CD4-positive, alpha-beta T cell treated with Interleukin-2 at 100 ng/mL for 4 hours (primary cell): ENCODE results near the gene TRAF5.
A peak's percentile ranks its signal among the peaks of the same experiment; 100 is the strongest.
"Not testable (repeated sequence)": the region's sequence is repeated elsewhere in the genome, so short reads cannot be mapped to it uniquely, and the experiment has no call there.

Experiments
- DNase-seq: peaks from one replicate; pipeline ENCODE4 v3.0.0-alpha.2; 2020; ENCODE audit warnings: low spot score

Gene TRAF5, protein sequence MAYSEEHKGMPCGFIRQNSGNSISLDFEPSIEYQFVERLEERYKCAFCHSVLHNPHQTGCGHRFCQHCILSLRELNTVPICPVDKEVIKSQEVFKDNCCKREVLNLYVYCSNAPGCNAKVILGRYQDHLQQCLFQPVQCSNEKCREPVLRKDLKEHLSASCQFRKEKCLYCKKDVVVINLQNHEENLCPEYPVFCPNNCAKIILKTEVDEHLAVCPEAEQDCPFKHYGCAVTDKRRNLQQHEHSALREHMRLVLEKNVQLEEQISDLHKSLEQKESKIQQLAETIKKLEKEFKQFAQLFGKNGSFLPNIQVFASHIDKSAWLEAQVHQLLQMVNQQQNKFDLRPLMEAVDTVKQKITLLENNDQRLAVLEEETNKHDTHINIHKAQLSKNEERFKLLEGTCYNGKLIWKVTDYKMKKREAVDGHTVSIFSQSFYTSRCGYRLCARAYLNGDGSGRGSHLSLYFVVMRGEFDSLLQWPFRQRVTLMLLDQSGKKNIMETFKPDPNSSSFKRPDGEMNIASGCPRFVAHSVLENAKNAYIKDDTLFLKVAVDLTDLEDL

DNA sequence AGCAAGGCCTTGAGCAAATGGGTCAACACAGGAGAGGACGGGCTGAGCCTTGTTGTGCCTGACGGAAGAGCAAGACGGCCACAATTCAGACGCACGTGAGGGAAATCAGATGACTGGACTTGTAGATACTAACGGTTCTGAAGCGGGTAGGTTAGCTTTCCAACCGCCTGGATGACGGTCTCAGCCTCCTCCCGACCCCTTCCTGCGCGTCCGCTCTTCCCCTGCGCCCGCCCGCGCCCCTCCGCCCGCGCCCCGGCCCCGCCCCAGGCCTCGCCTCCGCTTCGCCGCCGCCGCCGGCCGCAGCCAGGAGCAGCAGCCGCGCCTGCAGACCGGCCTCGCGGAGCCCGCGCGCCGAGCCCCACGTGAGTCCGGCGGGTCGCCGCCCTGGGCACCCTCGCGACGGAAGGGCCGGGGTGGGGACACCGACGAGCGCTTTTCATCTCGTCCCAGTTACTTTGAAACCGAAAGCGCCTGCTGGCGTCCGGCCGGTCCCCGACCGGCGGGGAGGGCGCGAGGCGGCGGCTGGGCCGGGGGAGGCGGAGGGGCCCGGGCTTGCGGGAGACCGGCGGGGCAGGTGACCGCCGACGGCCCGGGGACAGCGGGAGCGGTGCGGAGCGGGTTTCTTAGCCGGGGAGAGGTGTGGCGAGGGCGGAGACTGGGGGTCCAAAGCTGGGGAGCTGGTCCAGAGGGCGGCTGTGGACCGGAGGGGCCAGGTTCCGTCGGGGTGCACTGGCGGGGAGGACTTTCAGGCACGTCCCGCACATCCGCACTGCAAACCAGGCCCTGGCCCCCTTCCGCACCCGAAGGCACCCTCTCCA lies at the start of gene TRAF5:
TRAF5 (plus strand) TSS at position 306 of the 818 bp plus-strand sequence. CDS start 26,407 bp downstream, outside the sequence.
- peak; percentile 35 for DNase-seq

DNA sequence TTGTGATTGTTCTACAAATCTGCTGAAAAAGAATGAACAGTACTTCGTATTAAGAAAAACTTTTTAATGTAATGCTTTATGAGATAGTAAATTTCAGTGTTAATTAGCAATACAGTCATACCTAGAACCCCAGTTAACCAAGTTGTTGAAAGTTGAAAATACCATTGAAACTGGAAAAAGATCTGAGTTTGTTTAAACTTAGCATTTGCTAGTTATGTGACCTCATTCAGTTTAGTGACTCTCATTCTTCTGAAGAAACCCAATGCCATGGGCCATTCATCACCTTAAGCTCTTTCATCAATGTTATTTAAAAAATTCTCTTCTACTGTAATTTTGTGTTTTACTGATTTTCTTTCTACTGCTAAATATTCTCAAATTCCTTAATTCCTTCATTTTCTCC lies 47.3 kb upstream of the TRAF5 start:
- DNase-seq: no peak

- DNase-seq: no peak
These were observed 45.7 kb upstream of the TRAF5 start for GRCh38 chr1:211280910-211281309.

DNA sequence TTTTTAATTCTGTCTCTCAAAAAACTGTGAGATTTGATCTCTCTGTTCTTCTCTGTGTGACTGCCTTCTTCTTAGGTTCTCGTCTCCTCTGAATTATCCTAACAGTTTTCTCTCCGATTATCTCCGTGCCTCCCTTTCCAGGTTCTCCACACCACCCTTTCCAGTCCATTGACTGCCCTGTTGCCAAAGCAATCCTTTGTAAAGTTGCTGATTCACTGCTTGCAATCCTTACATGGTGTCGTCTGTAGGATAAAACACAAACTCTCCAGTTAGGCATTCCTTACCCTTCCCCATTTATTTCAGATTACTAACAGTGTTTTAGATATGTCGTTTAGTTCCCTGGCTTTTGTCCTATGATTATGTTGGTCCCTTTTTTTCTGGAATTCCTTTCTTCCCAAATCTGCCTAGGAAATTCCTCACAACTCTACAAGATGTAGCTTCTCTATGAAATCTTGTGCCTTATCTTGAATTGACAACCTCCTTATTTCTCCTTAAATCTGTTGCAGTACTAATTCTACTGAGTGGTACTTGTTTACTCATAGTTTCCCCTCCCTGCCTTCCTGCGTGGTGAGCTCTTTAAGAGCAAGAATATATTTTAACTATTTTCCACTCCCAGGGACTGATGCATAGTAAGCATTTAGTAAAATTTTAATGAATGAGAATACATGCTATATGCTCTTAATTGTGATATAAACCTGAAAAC lies 45.2 kb upstream of the TRAF5 start:
- no peak for DNase-seq

DNA sequence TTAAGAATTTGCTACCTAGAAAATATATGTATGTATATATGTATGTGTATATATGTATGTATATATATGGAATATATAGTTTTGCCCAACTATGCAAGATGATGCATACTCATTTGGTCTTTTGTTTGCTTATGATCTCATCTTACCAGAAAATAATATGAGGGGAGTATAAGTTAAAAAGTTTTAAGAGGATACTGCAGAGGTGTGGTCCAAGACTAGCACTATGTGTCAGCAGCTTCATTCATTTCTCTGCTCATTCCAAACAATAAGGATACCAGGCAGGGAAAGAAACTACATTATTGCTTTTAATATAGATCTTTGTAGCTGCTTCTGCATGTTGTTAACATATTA lies 44.6 kb upstream of the TRAF5 start:
- no peak for DNase-seq

GRCh38 chr1:211285196-211285595 lies 41.4 kb upstream of the TRAF5 start:
- no peak for DNase-seq

DNA sequence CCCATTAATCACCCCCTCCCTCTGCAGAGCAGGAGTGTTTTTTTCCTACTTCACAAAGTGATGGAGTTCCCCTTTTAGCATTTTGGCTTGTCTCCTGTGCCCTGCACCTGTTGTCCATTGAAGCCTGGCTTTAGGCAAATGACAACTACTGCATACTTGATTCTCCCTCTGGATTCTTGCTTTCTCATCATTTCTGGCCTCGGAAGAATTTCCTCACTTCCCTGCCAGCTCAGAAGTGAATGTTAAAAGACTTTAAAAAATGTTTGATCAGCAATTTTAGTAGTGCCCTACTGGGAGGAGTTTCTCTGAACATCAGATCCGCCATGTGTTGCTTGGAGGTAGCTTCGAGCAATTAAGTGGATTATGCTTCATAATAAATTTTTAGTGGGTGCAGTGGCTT lies 39.4 kb upstream of the TRAF5 start:
- DNase-seq: no peak

GRCh38 chr1:211292411-211292810 lies 34.2 kb upstream of the TRAF5 start:
- DNase-seq: no peak

DNA sequence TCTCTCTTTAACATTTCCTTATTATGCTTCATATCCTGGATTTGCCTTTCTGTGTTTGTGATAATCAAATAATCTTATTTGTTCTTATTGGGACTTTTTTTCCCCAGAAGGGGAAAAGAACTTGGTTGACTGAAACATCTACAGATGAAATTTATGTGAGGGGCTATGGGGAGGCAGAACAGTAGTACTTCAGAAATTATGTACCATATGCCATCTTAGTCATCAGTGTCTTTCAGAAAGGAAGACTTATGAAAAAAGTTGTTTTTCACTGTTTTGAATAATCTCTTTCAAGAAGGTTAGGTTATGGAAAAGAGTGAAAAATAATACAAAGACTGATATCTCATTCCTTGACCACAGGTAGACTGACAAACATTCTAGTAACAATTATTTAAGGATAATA lies 30.2 kb upstream of the TRAF5 start:
- DNase-seq: no peak

- no peak for DNase-seq
These were observed 21.6 kb upstream of the TRAF5 start for GRCh38 chr1:211305044-211305443.

GRCh38 chr1:211309617-211310016 lies 17.0 kb upstream of the TRAF5 start:
- no peak for DNase-seq

DNA sequence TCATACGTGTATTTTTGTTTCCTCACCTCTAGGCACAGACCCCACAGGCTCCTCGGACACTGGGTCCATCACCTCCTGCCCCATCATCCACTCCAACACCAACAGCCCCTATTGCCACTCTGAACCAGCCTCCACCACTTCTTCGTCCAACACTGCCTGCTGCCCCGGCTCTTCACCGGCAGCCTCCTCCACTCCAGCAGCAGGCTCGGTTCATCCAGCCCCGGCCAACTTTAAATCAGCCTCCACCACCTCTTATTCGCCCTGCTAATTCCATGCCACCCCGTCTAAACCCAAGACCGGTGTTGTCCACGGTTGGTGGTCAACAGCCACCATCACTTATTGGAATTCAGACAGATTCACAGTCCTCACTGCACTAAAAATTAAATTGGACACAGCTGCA lies 13.2 kb upstream of the TRAF5 start:
- DNase-seq: no peak

DNA sequence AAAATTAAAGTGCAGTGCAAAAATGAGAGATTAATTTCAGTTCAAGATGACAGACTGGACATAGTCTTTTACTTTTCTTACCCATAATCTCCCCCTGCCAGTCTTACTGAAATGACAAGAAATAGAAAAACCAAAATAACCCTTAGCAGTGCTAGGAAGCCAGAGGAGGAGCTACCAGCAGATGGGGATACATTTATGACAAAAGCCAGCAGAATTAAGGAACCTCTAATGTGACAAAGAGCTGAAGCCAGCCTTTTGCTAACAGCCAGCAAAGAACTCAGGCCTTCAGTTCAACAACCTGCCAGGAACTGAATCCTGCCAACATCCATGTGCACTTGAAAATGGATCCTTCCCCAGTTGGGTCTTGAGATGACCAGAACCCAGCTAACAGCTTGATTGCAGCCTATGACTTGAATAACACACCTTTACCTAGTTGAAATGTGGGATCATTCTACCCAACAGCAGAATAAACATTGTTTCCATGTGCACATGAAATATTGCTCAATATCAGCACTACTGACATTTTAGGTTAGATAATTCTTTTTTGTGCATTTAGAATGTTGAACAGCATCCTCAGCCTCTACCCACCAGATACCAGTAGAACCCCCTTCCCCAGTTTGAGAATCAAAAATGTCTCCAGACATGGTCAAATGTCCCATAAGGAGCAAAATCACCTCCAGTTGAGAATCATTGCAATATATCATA lies 7.9 kb upstream of the TRAF5 start:
- no peak for DNase-seq

- no peak for DNase-seq
These were observed 6.7 kb upstream of the TRAF5 start for GRCh38 chr1:211319892-211320291.

DNA sequence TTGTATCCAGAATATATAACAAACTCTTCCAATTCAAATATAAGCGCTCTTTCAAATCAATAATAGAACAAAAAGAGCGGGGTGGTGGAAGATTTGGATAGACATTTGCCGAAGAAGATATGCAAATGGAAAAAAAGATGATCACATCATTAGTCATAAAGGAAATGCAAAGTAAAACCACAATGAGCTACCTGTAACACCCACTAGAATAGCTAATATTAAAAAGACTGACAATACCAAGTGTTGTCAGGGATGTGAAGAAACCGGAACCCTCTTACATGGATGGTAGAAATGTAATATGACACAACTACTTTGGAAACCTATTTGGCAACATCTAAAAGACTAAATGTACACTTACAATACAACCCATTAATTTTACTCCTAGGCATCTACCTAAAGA lies 5.7 kb upstream of the TRAF5 start:
- DNase-seq: peak; percentile 43

- DNase-seq: not testable (repeated sequence)
These were observed 5.0 kb upstream of the TRAF5 start for GRCh38 chr1:211321646-211322045.

DNA sequence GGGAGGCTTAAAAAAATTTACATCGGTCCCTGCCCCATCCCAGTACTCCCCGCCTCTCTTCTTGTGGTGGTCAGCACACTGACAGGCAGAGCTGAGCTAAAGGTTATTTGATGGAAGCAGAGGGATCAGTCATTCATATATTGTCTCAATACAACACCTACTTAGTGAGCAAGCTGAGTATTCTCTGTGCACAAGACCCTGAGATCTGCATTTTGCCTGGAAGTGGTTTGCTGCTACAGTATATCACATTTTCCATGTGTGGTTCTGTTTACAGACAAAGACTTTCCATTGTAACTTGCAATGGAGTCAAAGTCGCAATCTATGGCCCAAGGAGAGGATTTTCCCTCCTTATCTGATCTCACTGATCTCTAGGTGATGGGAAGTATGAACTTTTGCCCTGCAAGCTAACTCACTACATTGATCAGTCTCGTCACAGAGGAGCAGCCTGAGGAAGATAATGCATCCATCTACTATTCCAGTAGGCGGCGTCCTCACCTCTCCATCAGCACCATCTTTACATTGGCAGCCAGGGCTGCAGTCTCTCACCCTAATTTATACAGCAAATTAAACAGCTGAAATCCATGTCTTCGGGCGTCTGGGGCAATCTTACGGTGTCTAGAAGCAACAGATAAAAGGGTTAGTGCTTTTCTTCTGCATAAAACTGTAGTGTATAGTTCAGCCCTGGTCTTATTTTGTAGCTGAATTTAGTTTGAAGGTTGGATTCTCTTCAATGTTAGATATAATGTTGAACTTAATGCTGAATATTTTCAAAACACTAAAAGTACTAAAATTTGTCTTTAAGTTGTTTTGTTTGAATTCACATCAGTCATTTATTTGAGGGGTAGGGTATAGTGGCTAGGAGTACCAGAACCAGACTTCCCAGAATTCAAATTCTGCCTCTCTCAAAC lies 3.2 kb upstream of the TRAF5 start:
- peak; percentile 81 for DNase-seq

DNA sequence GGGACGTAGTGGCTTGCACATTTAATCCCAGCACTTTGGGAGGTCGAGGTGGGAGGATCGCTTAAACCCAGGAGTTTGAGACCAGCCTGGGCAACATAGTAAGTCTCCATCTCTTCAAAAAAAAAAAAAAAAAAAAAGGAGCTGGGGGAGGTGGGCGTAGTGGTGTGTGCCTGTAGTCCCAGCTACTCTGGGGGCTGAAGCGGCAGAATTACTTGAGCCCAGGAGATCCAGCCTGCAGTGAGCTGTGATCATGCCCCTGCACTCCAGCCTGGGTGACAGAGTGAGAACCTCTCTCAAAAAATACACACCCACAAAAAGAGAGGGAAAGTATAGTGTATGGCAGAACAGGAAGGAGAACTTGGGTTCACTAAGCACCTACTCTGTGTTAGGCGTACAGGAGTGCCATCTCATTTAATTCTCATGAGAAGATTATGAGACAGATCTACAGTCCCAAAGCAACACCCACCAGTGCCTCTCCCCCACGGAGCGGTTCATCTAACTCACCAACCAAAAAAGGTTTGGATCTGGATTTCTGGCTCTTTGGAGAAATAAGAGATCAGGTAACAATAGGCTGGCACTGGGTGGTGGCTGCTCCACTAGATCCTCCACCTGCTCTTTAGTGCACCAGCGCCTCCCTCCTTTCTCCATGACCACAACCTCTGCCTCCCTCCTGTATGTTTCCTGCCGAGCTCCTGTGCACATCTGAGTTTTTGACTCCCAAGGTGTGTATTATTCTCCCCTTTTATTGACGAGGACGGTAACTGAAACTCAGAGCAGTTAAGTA lies 1.4 kb upstream of the TRAF5 start:
- DNase-seq: no peak

DNA sequence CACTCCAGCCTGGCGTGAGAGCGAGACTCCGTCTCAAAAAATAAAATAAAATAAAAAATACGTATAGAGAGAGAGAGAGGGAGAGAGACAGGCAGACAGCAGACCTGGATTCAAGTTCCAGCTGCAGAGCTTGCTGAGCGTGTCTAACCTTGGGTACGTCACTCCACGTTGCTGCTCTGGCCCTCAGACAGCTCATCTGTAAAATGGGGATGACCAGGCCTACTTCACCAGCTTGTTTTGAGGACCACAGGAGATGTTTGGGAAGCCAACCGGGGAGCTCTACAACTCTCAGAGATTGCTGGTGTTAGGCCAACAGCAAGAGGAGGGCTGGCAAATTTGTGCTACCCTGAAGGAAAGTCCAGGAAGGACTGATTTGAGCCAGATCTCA lies 499 bp upstream of the TRAF5 start:
- no peak for DNase-seq

DNA sequence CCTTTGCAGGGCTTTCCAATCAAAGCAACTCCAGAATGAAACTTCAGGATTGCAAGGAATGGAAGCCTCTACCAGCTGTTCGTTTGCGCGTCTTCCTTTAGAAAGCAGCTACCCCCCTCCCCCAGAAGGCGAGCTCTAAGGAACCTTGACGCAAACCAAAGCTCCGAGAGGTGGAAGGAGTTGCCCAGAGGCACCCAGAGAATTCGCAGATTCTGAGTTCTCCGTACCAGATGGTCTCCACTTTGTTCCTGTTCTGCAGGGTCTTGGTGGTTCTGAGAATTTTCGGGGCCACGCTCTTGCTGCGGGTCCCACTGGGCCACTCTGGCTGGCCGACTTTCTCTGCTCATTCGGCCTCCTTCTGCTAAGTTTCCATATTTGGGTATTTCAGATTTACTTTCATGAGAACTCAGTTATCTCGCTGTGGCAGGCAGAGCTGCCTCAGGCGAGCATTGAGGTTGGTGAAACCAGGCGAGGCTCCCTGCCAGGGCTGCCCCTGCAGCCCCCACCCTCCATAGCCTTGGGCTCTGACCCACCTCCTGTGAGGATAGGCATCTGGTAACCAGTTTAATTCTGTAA lies 801 bp downstream of the TRAF5 start:
- peak; percentile 47 for DNase-seq
